ENCODE measurements around the gene PLAC9. TPM values are rescaled to one million over a fixed set of nuclear protein-coding genes. Genes with fewer than 3 reads are reported as not detected.
A peak's percentile ranks its signal among the peaks of the same experiment; 100 is the strongest.

PLAC9 gene
- total RNA-seq, 3 donors from 2014 or later = 7.5 to 66.2 (median 13.4) TPM

GRCh38 chr10:80194373-80195045 lies 62.0 kb downstream of the PLAC9 start:
- no peaks in the 10 kb centered on the region for H3K9me3 ChIP-seq
- intact Hi-C loops (cut with DNase I; ENCODE audit: low total_unique reads) = no loop called here
- H3K4me3 ChIP-seq = no peak overlapping the region
- H3K27me3 ChIP-seq = no peaks in the 10 kb centered on the region
- TF ChIP-seq POLR2AphosphoS5 (IDR thresholded peaks at IDR 0.05) = no peak
- no peak for TF ChIP-seq CTCF (IDR thresholded peaks at IDR 0.05)
- TF ChIP-seq POLR2A (IDR thresholded peaks at IDR 0.05) = no peak
- no peaks in the 10 kb centered on the region for H3K36me3 ChIP-seq
- DNase-seq (ENCODE audit: low spot score in 2 of 2) = no peak
- H3K27ac ChIP-seq = peak overlapping the region; percentile 88 to 93
- H3K4me1 ChIP-seq = peaks cover 0 to 7% of the 10 kb centered on the region in 2 donors

Other genes with a start within 250 kb of the PLAC9 start
- 1 to 10 TPM in 2 of 3 donors, not detected in 1; 2.2 to 2.5 TPM for gene SFTPD, start 183.6 kb upstream of the PLAC9 start, total RNA-seq
- gene TMEM254, start 54.1 kb upstream of the PLAC9 start, total RNA-seq = 10 to 100 TPM; 13.3 to 29.7 (median 18.7) TPM
- gene ANXA11, start 72.8 kb downstream of the PLAC9 start, total RNA-seq = 100 to 1,000 TPM in 1 of 3 donors, 10 to 100 TPM in 2; 83.3 to 102 (median 93.4) TPM
- under 1 TPM in 2 of 3 donors, not detected in 1; 0.29 to 0.98 TPM for gene MAT1A, start 156.9 kb downstream of the PLAC9 start, total RNA-seq
- not detected for gene DYDC1, start 224.0 kb downstream of the PLAC9 start, total RNA-seq
- gene DYDC2, start 224.1 kb downstream of the PLAC9 start, total RNA-seq = under 1 TPM in 1 of 3 donors, not detected in 2; 0.32 TPM

Data from breast epithelium (tissue), 4 donors.